Fibroblast of peridontal ligament (primary cell): ENCODE data around the gene SCAF8.
"Not testable (repeated sequence)": the region's sequence is repeated elsewhere in the genome, so short reads cannot be mapped to it uniquely, and the experiment has no call there.

ENCODE experiments used
- DNase-seq: peaks from one replicate; pipeline ENCODE4 v3.0.0-alpha.2; 2010; ENCODE audit errors: extremely low read depth

The SCAF8 gene

DNA sequence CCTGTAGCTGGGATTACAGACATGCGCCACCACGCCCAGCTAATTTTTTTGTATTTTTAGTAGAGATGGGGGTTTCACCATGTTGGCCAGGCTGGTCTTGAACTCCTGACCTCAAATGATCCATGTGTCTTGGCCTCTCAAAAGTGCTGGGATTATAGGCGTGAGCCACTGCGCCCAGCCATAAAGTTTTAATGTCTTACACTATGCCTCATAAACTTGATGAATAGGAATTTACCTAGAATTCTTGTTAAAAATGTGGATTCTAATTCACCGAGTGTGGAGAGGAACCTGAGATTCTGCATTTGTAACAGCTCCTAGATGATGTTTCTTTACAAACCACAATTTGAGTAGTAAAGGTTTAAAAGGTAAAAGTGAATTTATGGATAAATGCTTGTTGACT, 45.9 kb downstream of the SCAF8 start:
- not testable (repeated sequence) for DNase-seq

- DNase-seq: no peak
Observed at GRCh38 chr6:154782193-154782592, 49.0 kb downstream of the SCAF8 start.

DNA sequence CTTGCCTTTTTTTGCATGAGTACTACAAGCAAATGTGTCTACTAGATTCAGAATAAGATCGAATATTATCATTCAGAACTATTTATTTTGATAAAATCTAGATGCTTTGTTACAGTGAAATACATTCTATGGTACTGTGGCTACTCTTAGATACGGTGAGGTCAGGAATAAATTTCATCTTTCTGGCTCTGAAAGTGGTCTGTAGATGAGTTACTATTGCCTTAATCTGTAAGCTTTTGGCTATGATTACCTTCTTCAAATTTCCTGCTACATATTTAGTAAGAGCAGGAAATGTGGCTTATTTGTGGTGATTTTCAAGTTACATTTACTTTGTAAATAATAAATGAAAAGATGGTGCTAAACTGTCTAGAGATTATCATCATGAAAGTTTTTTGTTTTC, 50.0 kb downstream of the SCAF8 start:
- DNase-seq: no peak

DNA sequence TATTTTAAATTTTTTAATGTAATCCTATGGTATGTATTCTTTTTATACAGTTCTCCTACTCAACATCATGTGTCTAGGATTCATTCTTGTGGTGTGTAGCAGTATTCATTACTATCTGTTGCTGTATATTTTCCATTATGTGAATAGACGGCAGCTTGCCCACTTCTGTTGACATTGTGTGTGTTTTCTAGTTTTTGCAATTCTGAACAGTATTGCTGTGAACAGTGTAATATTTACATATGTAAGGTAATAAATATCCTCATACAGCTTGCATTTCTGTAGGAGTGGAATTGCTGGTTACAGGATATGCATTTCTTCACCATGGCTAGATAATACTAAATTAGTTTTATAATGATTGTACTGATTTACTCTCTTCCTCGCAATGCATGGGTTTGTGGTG, 51.9 kb downstream of the SCAF8 start:
- DNase-seq: no peak

DNA sequence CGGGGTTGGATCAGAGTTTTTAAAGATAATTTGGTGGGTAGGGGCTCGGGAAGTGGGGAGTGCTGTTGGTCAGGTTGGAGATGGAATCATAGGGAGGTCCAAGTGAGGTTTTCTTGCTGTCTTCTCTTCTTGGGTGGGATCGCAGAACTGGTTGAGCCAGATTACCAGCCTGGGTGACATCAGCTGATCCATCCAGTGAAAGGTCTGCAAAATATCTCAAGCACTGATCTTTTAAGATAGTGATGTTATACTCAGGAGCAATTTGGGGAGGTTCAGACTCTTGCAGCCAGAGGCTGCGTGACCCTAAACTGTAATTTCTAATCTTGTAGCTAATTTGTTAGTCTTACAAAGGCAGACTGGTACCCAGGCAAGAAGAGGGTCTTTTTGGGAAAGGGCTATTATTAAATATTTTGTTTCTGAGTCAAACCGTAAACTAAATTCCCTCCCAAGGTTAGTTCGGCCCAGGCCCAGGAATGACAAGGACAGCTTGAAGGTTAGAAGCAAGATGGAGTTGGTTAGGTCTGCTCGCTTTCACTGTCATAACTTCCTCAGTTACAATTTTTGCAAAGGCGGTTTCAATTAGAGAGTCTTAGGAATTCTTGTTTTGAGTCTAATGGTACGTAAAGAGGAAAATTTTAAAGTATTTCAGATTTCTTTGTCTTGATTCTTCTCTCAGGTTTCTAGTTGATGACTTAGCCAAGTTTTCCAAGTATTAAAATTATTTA, 53.1 kb downstream of the SCAF8 start:
- DNase-seq: no peak

GRCh38 chr6:154791556-154792317, 58.5 kb downstream of the SCAF8 start:
- DNase-seq: peak; percentile 44

- no peak for DNase-seq
Observed at GRCh38 chr6:154792325-154792724, 59.1 kb downstream of the SCAF8 start.

DNA sequence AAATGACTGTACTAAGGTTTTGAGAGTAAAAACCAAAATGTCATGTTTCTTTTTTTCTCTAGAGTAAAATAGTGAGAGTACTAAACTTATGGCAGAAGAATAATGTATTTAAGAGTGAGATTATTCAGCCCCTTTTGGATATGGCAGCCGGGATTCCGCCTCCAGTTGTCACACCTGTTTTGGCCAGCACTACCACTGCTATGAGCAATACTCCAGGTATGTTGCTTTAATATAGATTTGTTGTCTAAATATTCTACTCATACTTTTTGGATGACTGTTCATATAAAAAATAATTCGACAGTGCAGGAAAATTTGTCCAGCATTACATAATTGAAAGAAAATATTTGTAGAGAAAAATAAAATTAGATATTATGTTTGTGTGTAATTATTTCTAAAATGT, 59.5 kb downstream of the SCAF8 start:
- no peak for DNase-seq

GRCh38 chr6:154796484-154796883, 63.3 kb downstream of the SCAF8 start:
- no peak for DNase-seq

- no peak for DNase-seq
Observed at GRCh38 chr6:154797857-154798256, 64.6 kb downstream of the SCAF8 start.

GRCh38 chr6:154800338-154800737, 67.1 kb downstream of the SCAF8 start:
- no peak for DNase-seq

DNA sequence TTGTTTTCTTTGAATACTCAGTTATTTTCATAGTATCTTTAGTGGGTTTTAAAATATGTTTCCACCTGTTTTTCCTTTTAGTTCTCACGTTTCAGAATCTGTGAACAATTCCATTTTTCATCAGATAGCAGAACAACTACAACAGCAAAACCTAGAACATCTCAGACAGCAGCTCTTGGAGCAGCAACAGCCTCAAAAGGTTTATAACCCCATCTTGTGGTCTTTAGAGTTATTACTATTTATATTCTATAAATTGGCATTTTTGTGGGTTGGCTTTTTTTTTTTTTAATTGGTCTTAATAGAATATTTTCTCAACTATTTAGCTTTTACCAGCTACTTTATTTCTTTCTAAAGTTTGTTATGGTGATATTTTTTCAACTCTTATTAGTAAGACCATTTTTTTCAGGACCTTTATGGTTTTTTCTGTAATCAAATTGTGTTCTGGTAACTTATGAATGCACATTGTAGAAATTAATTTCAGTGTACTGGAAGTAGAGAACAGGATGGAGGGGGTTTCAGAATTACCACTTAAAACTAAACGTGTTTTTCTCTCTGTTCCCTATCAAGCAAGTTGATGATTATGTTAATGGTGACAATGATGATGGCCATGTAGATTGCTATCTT, 72.2 kb downstream of the SCAF8 start:
- peak; percentile 77 for DNase-seq

- DNase-seq: peak; percentile 39
Observed at GRCh38 chr6:154806804-154807203, 73.6 kb downstream of the SCAF8 start.

DNA sequence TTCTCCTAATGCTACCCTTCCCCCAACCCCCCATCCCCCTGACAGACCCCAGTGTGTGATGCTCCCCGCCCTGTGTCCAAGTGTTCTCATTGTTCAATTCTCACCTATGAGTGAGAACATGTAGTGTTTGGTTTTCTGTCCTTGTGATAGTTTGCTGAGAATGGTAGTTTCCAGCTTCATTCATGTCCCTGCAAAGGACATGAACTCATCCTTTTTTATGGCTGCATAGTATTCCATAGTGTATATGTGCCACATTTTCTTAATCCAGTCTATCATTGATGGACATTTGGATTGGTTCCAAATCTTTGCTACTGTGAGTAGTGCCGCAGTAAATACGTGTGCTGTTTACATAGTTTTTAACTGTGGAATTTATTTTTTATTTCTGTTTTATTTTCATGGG, 78.4 kb downstream of the SCAF8 start:
- not testable (repeated sequence) for DNase-seq

DNA sequence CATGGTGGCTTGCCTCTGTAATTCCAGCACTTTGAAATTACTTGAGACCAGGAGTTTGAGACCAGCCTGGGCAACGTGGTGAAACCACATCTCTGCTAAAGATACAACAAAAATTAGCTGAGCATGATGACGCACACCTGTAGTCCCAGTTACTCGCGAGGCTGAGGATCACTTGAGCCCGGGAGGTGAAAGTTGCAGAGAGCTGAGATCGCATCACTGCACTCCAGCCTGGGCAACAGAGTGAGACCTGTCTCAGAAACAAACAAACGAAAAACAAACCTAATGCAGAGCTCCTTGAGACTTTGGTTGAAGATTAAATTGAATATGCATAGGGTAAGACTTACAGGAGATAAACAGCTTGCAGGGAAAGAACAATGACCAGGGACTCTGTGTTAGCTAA, 80.8 kb downstream of the SCAF8 start:
- no peak for DNase-seq

- peak; percentile 69 for DNase-seq
Observed at GRCh38 chr6:154815938-154816820, 83.0 kb downstream of the SCAF8 start.

- no peak for DNase-seq
Observed at GRCh38 chr6:154821099-154821498, 87.9 kb downstream of the SCAF8 start.

DNA sequence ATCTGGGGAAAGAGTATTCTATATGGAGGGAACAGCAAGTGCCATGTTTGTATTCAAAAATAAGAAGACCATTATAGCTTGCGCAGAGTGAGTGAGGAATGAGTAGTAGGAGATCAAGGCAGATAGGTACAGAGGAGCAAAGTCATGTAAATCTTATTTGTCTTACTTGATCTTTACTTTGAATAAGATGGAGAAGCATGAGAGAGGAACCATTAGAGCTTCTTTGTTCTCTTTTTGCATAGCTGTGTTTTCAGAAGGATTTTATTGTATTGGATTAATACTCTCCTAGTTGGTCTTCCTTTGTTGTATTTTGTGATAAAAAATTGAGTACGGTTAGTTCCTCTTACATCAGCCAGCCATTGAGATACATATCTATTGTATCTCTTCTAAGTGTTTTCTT, 88.4 kb downstream of the SCAF8 start:
- no peak for DNase-seq

DNA sequence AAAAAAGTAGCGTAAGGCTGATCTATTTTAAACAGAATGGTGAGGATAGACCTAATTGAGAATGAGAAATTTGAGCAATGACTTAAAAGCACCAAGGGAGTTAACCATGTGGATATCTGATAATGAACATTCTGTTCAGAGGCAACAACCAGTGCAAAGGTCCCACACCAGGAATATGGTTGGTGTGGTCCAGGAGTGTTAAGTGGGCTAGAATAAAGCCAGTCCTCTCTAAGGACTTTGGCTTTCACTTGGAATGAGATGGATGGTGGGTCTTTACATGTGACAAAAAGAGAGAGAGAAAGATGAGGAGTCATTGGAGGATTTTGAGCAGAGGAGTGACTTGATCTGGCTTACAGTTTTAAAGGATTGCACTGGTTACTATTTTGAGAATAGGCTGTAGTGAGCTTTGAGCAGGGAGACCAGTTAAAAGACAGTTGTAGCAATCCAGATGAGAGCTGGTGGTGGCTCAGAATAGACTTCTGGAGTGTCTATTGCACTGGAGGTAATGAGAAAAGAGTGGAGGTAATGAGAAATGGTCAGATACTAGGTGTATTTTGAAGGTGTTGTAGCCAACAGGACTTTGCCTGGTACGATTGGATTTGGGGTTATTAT, 89.8 kb downstream of the SCAF8 start:
- no peak for DNase-seq

GRCh38 chr6:154824076-154824475, 90.9 kb downstream of the SCAF8 start:
- no peak for DNase-seq

- DNase-seq: no peak
Observed at GRCh38 chr6:154829970-154830369, 96.8 kb downstream of the SCAF8 start.
